ENCODE results near the gene ZNF618. TPM values are rescaled to one million over a fixed set of nuclear protein-coding genes. Genes with fewer than 3 reads are reported as not detected.

Gene ZNF618
- total and polyA plus RNA-seq, 2 experiments from 2014 or later: 12.1 to 22.1 TPM

GRCh38 chr9:113946496-113947115 is 70.5 kb downstream of the ZNF618 start (continued):
- TF ChIP-seq ZNF462 (CRISPR knock-in tag; IDR thresholded peaks at IDR 0.05) (no peak), EZH2phosphoT487 (IDR thresholded peaks at IDR 0.05; ENCODE audit: unreplicated experiment) (no peak), CTCF (conservative IDR thresholded peaks at IDR 0.05; ENCODE audit: low read depth in 2 of 2) (no peak)

DNA sequence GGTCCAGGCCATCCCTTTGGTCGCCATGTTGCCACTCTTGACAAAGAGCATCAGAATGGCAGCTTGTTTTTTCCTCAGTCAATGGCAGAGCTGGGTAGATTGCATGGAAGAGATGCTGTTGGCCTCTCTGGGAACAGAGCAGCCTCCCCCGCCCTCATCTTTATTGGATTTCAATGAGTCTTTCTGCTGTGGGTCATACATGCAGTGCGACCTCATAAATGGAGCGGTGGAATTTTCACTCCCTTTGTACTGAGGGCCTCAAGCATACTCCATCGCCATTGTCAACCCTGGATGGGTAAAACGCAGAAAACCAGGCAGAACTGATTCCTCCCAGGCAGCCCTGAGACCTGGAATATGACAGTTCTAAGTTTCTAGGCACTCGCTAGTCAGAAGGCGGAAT is 71.8 kb downstream of the ZNF618 start:
- Histone ChIP-seq H3K4me3 (no peak overlapping the region), H3K27me3 (ENCODE audit: insufficient read depth) (no peaks in the 10 kb centered on the region), H3K36me3 (ENCODE audit: insufficient read depth) (no peaks in the 10 kb centered on the region), H3K4me1 (ENCODE audit: insufficient read depth) (peaks cover 6% of the 10 kb centered on the region), H2AFZ (no peak overlapping the region), H3K79me2 (replicated peaks; ENCODE audit: insufficient read depth) (peaks cover 25% of the 10 kb centered on the region; the same call in 1 of the 2 replicates), H3F3A (replicated peaks; ENCODE audit: low read depth) (no peaks in the 10 kb centered on the region), H3K4me2 (no peak overlapping the region), H4K20me1 (replicated peaks; ENCODE audit: insufficient read depth) (peaks cover 6% of the 10 kb centered on the region), H3K9me2 (ENCODE audit: insufficient read depth) (no peaks in the 10 kb centered on the region), H3K27ac (ENCODE audit: low read depth) (no peak overlapping the region)
- no peak overlapping the region for H3K4me3 Mint-ChIP-seq
- H3K27me3 Mint-ChIP-seq (ENCODE audit: insufficient read depth, low read depth, poor library complexity): no peaks in the 10 kb centered on the region
- DNase-seq (ENCODE audit: low spot score) (no peak), ATAC-seq (no peak)
- 0 out of 3 replicates have a peak, but pooled peaks cover 2% of the 10 kb centered on the region for H3K9me3 Mint-ChIP-seq
- H3K4me1 Mint-ChIP-seq: peaks cover 13% of the 10 kb centered on the region; the same call in 2 of the 3 replicates
- H3K36me3 Mint-ChIP-seq (ENCODE audit: low read depth): no peaks in the 10 kb centered on the region; the same call in 2 of the 3 replicates
- no peak overlapping the region for H3K27ac Mint-ChIP-seq
- TF ChIP-seq, protein P1, sequence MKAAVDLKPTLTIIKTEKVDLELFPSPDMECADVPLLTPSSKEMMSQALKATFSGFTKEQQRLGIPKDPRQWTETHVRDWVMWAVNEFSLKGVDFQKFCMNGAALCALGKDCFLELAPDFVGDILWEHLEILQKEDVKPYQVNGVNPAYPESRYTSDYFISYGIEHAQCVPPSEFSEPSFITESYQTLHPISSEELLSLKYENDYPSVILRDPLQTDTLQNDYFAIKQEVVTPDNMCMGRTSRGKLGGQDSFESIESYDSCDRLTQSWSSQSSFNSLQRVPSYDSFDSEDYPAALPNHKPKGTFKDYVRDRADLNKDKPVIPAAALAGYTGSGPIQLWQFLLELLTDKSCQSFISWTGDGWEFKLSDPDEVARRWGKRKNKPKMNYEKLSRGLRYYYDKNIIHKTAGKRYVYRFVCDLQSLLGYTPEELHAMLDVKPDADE (IDR thresholded peaks at IDR 0.05): no peak
- no peak for TF ChIP-seq ZNF462 (CRISPR knock-in tag; IDR thresholded peaks at IDR 0.05)
